ENCODE data around the gene DLX3.

Gene DLX3

GRCh38 chr17:49952209-49952911 is 42.7 kb downstream of the DLX3 start:
- peak; percentile 50 for DNase-seq

GRCh38 chr17:49951362-49952082 is 43.5 kb downstream of the DLX3 start:
- no peak for DNase-seq

- no peak for DNase-seq
These were observed 45.4 kb downstream of the DLX3 start for GRCh38 chr17:49949634-49950033.

- DNase-seq: no peak
These were observed 48.0 kb downstream of the DLX3 start for GRCh38 chr17:49946964-49947584.

GRCh38 chr17:49946208-49946607 is 48.8 kb downstream of the DLX3 start:
- no peak for DNase-seq

- no peak for DNase-seq
These were observed 50.7 kb downstream of the DLX3 start for GRCh38 chr17:49944273-49944870.

GRCh38 chr17:49942947-49943346 is 52.1 kb downstream of the DLX3 start:
- DNase-seq: no peak

GRCh38 chr17:49941427-49941826 is 53.6 kb downstream of the DLX3 start:
- DNase-seq: no peak
